IPS-18c (cell line): ENCODE measurements around the gene GRWD1.
"Not testable (repeated sequence)": the region's sequence is repeated elsewhere in the genome, so short reads cannot be mapped to it uniquely, and the experiment has no call there.

ENCODE experiments used
- H3K4me3 ChIP-seq: 2 replicates; pipeline ENCODE4 v1.7.0; 2013; ENCODE audit warnings: low read depth, mild to moderate bottlenecking, low read length, moderate library complexity; ENCODE audit not compliant: insufficient read depth
- H3K9me3 ChIP-seq: one replicate; pipeline ENCODE4 v1.6.1; 2013; ENCODE audit warnings: mild to moderate bottlenecking, low read length, moderate library complexity; ENCODE audit not compliant: control insufficient read depth, insufficient read depth

GRWD1 gene

DNA sequence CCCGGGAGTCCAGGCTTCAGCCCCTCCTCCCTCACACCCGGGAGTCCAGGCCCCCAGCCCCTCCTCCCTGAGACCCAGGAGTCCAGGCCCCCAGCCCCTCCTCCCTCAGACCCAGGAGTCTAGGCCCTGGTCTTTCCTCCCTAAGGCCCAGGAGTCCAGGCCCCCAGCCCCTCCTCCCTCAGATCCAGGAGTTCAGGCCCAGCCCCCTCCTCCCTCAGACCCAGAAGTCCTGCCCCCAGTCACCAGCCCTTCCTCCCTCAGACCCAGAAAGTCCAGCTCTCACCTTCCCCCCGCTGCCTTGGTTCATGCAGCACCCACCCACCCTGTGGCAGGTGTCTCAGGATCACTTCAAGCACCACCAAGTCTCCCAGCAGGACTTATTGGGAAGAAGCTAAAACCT, 37.5 kb downstream of the GRWD1 start:
- Histone ChIP-seq H3K4me3 (no peak overlapping the region), H3K9me3 (no peaks in the 10 kb centered on the region)

DNA sequence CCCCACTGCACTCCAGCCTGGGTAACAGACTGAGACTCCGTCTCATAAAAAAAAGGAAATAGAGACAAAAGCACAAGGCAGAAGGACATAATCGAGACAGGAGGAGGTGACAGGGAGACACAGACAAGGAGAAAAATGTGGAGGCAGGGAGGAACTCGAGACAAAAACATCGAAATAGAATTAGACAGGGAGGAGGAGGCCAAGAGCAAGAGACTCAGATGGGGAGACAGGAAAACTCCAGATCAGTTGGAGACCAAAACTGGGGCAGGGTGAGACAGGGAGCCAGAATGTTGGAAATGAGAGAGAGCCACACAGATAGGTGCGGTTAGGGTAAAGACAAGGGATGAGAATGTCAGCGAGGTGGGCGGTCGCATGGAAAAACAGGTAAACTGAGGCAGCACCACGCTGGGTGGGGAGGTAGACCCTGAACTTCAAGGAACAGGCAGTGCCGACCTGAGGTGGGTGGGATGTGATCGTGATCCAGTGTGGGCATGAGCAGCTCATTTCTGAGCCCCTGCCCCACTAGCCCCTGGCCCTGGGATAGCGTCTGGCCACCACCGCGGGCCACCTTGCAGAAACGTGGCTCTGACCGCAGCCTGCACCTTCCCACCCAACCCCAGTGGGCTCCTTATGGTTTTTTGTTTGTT, 38.6 kb downstream of the GRWD1 start:
- Histone ChIP-seq H3K4me3 (no peak overlapping the region), H3K9me3 (no peaks in the 10 kb centered on the region)

DNA sequence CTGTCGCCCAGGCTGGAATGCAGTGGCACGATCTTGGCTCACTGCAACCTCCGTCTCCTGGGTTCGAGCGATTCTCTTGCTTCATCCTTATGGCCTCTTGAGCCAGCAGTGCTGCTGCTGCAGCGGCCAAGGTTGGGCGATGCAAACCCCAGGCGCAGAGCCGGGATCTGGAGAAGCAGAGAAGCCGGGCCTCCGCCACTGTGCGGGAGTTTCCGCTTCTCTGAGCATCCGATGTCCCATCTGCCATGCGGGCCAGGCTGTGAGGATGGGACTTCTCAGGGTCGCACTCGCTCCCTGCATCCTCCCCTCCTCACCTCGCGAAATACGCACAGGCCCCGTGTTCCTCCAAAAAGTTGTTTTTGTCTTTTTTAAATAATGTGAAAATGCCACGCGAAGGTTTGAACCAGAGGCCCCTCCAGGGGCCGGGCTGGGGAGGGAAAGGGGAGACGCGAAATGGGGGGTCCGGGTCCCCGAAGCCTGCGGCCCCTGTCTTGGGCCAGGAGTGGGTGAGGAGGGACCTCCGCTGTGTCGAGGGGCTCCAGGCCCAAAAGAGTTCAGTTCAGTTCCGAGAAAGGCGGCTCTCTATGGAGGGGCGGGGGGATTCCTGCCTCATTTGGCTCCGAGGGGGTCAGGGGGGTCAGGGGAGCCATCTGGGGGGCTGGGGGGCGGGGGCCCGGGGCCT, 39.3 kb downstream of the GRWD1 start:
- Histone ChIP-seq H3K9me3 (no peaks in the 10 kb centered on the region), H3K4me3 (no peak overlapping the region)

DNA sequence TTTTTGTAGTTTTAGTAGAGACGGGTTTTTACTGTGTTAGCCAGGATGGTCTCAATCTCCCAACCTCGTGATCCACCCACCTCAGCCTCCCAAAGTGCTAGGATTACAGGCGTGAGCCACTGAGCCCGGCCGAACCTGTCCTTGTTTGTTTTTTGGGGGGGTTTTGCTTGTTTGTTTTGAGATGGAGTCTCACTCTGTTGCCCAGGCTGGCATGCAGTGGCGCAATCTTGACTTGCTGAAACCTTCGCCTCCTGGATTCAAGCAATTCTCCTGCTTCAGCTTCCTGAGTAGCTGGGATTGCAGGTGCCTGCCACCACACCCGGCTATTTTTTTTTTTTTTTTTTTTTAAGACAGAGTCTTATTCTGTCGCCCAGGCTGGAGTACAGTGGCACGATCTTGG, 40.9 kb downstream of the GRWD1 start:
- H3K4me3 ChIP-seq, H3K9me3 ChIP-seq: not testable (repeated sequence)

DNA sequence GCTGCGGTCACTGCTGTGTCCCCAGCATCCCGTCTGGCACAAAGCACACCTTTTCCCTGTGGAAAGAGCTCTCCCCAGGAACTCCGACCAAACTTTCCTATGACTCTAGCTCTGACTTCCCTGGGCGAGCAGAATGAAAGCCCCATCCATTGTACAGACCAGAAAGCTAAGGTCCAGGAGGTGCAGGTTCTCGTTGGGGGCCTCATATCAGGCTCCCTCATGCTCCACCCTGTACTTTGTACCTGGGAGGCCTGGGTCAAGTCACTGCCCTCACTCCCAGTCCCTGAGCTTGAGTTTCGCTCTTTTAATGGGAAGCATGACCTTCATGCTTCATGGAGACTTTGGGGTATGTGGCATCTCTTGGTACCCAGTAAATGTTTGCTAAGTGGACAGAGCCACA, 41.8 kb downstream of the GRWD1 start:
- H3K9me3 ChIP-seq, result peaks cover 2% of the 10 kb centered on the region
- H3K4me3 ChIP-seq, result no peak overlapping the region

DNA sequence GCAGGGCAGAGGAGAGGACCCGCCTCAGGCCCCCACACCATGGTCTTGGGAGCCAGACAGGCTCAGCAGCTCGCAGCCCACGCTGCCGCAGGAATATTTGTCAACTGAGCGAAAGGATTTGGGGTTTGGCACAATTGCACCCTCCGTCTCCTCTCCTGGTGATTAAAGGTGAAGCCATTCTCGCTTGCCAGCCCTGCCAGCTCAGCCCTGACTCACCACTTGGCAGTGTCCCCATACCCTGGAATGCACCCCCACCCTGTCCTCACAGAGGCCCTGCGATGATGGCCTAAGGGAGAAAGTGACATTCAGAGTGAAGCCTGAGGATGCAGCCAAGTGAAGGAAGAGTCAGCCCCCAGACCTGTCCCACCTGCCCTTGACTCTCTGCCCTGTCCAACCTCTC, 42.2 kb downstream of the GRWD1 start:
- no peak overlapping the region for H3K4me3 ChIP-seq
- H3K9me3 ChIP-seq, result peaks cover 2% of the 10 kb centered on the region

DNA sequence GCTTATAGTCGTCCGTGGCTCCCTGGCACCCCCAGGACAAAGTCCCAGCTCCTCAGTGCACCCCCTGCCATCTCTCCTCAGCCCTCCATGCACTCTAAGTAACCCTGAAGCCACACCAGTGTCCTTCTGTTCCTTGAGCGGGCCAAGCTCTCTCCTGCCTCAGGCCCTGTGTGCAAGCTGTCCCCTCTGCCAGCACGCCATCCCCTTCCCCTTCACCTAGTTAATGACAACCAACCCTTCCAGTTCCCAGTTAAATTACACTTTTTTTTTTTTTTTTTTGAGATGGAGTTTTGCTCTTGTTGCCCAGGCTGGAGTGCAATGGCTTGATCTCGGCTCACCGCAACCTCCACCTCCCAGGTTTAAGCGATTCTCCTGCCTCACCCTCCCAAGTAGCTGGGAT, 42.7 kb downstream of the GRWD1 start:
- H3K9me3 ChIP-seq, H3K4me3 ChIP-seq: not testable (repeated sequence)

DNA sequence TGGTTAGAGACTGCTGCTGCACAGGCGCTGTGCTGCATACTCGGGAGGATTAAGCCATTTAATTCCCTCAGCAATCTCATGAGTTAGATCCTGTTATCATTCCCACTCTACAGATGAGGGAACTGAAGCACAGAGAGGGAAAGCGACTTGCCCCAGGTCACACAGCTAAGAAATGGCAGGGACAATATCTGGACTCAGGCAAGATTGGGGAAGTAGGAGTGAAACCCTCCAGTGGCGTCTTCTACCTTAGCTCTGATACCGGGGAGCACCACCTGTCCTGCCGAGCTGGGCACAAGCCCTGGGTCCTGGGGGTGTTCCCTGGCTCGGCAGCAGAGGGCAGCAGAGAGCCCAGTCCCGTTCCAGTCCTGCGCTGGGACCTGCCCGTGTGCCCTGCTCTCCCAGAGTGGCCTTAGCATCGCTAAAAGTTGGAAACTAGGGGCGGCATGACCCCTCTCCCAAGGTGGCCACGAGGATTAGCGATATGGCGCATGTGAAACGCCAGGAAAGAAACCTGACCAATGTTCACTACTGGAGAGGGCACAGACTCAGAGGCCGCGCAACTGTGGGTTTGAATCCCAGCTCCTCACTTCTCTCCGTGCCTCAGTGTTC, 43.9 kb downstream of the GRWD1 start:
- peaks cover 2% of the 10 kb centered on the region for H3K9me3 ChIP-seq
- H3K4me3 ChIP-seq, result no peak overlapping the region

DNA sequence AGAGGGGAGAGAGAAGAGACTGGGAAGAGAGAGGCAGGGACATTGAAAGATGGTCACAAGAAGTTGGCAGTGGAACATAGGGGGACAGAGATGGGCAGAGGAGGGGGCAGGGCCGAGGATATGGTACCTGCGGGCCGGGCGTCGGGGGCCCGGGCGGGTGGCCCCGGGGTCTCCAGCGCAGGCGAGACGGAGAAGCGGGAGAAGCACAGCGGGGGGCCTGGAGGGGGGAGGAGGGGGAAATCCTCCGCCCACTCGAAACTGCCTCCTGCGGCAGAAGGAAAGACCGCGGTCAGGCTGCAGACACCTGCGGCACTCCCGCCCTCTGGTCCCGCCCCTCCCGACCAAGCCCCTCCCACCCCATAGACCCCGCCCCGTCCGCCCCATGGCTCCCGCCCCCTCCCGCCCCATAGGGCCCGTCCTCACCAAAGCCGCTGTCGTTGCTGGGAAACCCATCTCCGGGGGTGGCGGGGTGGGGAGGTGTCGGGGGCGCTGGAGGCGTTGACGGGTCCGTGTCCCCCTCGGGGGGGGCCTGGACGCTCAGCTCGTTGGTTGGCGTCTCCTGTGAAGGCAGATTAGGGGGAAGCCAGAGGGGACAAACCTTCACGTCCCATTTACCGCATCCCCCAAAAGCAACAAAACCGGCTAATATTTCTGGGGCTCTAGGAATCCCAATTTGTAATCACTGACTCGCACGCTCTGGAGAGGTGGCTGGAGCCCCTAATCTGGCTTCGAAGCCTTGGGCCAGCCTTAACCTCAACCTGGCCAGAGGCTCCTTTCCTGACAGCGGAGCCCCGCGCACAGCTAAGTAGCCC, 45.4 kb downstream of the GRWD1 start:
- Histone ChIP-seq H3K9me3 (peaks cover 2% of the 10 kb centered on the region), H3K4me3 (peak overlapping the region; percentile 47)

DNA sequence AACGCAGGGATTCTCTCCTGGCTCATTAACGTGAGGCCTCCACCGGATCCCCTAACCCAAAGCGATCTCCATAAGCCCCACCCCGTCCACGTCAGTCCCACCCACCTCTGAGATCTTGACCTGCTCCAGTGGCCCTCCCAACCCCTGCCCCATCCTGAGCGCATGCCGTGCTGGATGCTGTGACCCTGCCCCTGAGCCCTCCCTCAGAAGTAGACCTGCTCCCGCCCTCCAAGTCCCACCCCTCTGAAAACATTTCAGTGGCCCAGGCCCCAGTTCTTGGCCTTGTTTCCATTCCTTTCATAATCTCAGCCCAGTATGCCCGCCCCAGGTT, 46.0 kb downstream of the GRWD1 start:
- Histone ChIP-seq H3K4me3 (peak overlapping the region; percentile 47), H3K9me3 (peaks cover 2% of the 10 kb centered on the region)

DNA sequence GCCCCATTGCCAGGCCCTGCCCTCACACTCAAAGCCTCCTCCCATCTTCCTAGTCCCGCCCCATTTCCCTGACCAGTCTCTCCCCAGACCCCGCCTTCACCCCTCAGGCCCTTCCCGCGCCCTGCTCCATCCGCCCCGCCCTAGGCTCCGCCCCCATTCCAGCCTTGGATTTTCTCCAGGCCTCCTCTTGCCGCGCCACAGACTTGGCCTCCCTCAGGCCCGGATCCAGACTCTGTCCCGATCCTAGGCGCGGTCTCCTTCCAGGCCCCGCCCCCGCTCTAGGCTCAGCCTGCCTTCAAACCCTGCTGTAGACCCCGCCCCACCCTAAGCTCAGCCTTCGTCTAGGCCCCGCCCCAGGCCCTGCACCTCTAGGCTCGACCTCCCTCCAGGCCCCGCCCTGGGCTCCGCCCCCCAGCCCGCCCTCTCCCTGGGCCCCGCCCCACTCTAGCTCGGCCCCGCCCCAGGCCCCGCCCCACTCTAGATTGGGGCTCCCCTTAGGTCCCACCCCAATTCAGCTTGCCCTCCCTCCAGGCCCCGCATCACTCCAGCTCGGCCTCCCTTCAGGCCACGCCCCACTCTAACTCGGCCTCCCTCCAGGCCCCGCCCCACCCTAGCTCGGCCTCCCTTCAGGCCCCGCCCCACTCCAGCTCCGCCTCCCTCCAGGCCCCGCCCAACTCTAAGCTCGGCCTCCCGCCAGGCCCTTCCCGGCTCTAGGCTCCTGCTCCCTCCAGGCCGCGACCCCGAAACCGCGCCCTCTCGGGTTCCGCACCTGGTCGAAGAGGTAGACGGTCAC, 47.3 kb downstream of the GRWD1 start:
- peak overlapping the region; percentile 62 for H3K4me3 ChIP-seq
- peaks cover 2% of the 10 kb centered on the region for H3K9me3 ChIP-seq

DNA sequence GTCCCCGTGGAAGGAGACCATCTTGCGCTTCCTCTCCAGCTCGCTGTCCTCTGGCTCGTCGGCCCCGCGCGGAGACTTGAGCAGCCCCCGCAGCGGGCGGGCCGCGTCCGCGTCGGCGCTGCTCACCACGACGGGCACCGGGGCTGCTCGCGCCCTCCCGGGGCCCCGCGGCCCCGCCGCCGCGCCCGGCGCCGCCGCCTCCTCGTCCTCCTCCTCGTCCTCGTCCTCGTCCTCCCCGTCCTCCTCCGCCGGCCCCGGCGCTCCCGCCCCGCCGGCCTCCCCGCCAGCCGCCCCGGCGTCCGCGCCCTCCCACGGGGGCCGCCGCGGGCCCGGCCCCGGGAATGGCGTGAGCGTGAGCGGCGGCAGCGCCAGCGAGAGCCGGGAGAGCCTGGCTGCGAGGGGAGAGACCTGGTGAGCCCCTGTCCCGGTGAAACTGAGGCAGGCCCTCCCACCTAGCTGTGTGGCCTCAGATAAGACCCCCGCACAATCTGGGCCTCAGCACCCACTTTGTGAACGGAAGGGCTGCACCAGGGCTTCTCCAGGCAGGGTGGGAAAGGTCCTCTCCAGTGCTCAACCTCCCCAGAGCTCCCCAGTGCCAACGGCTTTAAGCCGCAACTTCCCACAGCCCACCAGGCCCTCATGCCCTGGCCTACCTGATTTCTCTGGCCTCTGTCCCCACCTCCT, 48.1 kb downstream of the GRWD1 start:
- peak overlapping the region; percentile 62 for H3K4me3 ChIP-seq
- peaks cover 2% of the 10 kb centered on the region for H3K9me3 ChIP-seq

DNA sequence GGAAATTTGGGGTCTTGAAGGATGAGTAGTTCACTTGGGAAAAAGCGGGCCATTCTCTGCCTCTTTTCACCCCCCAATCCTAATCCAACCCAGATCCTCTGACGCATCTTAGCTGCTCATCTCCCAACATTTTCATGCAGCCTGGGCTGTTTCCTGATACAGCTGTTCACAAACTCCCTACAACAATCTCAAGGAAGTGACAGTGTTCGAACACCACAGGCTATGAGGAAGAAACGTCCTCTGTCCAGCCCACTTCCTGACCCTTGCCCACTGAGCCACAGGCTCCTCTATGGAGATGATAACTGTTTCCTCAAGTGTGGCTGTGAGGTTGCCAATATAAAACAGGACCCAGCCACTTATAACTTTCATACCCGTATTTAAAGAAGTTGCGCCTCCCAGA, 49.6 kb downstream of the GRWD1 start:
- H3K4me3 ChIP-seq, result no peak overlapping the region
- H3K9me3 ChIP-seq, result peaks cover 2% of the 10 kb centered on the region

DNA sequence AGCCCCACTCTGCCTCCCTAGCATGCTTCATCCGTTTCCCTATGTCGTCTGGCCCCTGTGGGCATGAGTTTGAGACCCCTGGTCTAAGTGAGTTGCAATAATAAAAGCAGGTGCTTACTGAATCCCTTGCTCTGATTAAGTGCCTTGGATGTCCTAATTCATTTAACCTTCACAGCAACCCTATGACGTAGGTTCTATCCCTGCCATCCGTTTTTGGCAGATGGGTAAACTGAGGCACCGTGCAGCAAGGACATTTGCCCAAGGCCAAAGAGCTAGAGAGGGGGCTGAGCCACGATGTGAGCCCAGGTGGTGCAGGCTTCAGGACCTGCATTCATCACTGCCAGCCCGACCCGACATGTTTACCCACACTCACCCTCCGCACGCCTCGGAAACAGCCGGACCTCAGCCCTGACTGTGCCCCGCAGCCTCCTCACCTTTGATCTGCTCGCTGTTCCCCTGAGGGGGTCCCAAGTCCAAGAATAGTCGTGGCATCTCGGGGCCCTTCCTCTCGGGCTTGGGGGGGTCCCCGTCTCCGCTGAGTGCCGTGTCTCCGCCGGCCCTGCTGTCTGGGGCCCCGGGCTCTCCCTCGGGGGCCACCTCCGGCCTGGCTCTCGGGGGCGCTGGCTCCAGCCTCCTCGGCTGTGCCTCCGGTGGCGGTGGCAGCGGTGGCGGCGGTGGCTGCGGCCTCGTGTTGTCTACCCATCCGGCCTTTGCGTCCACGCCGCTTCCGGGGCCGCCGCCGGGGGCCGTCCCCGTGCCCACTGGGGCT, 51.4 kb downstream of the GRWD1 start:
- no peaks in the 10 kb centered on the region for H3K9me3 ChIP-seq
- H3K4me3 ChIP-seq, result no peak overlapping the region

DNA sequence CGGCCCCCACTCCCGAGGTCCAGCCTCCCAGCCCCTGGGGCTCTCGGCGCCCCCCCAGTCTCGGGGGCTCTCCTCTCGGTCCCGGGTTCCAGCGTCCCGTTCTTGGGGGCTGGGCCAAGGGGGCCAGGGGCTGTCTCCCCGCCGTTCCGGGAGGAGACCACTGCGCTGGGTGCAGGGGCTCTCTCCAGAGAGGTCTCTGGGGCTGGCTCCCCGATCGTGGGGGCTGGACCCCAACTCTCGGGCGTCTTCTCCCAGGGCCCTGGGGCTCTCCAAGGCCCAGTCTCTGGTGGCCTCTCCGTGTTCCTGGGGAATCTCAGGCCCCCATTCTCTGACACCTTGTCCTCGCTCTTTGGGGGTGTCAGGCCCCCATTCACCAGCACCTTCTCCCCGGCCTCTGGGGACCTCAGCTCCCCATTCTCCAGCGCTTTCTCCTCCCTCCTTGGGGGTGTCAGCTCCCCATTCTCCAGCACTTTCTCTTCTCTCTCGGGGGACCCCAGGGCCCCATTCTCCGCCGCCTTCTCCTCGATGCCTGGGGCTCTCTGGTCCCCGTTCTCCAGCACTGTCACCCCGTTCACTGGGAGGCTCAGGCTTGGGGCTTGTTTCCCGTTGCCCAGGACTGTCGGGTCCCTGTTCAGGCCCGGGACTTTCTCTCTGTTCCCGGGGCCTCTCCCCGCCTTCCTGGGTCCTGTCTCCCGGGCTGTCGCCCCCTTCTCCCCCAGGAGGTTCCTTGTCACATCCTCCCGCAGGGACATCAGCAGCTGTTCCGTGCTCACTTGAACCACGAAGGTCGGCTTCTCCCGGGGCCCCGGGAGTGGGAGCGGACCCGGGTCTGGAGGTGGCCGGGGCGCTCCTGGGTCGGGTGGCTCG, 52.2 kb downstream of the GRWD1 start:
- Histone ChIP-seq H3K9me3 (no peaks in the 10 kb centered on the region), H3K4me3 (no peak overlapping the region)
